NCI-H146 (cell line): ENCODE results near the gene PIP4K2C.
"Not testable (repeated sequence)": the region's sequence is repeated elsewhere in the genome, so short reads cannot be mapped to it uniquely, and the experiment has no call there.

Experiments used
- DNase-seq: peaks from one replicate; lab custom pipeline; 2025; lab: John Stamatoyannopoulos, UW

The PIP4K2C gene

GRCh38 chr12:57636731-57637130 is 45.7 kb downstream of the PIP4K2C start:
- DNase-seq: not testable (repeated sequence)

- DNase-seq: no peak
These were observed 46.4 kb downstream of the PIP4K2C start for GRCh38 chr12:57637364-57637763.

GRCh38 chr12:57638096-57638495 is 47.1 kb downstream of the PIP4K2C start:
- no peak for DNase-seq

- DNase-seq: no peak
These were observed 49.4 kb downstream of the PIP4K2C start for GRCh38 chr12:57640175-57641042.

GRCh38 chr12:57641699-57642442 is 50.9 kb downstream of the PIP4K2C start:
- peak; percentile 62 for DNase-seq

GRCh38 chr12:57645990-57646658 is 55.1 kb downstream of the PIP4K2C start:
- peak; percentile 7 for DNase-seq

GRCh38 chr12:57646659-57647049 is 55.7 kb downstream of the PIP4K2C start:
- DNase-seq: not testable (repeated sequence)
